Endodermal cell (in vitro differentiated cells): Measurements from ENCODE around the gene LHFPL3. TPM values are rescaled to one million over a fixed set of nuclear protein-coding genes. Genes with fewer than 3 reads are reported as not detected.

ENCODE experiments used
- DNase-seq: peaks from one replicate; pipeline ENCODE4 v3.0.0-alpha.2; 2017
- H3K27ac ChIP-seq: 2 replicates; pipeline ENCODE4 v1.5.1; 2013; ENCODE audit warnings: mild to moderate bottlenecking, low read depth, low read length, moderate library complexity
- H3K27me3 ChIP-seq: 2 replicates; pipeline ENCODE4 v1.6.1; 2013; ENCODE audit warnings: mild to moderate bottlenecking, low read length, moderate library complexity; ENCODE audit not compliant: insufficient read depth, control insufficient read depth, poor library complexity, severe bottlenecking
- H3K36me3 ChIP-seq: 2 replicates; pipeline ENCODE4 v1.7.0; 2013; ENCODE audit warnings: mild to moderate bottlenecking, low read length, moderate library complexity; ENCODE audit not compliant: control insufficient read depth, insufficient read depth
- H3K4me1 ChIP-seq: one replicate; pipeline ENCODE4 v1.7.0; 2013; ENCODE audit warnings: low read length; ENCODE audit not compliant: control insufficient read depth, insufficient read depth
- H3K4me3 ChIP-seq: 2 replicates; pipeline ENCODE4 v1.5.1; 2013; ENCODE audit warnings: mild to moderate bottlenecking, low read length, moderate library complexity
- H3K9ac ChIP-seq: 2 replicates; pipeline ENCODE4 v1.6.1; 2013; ENCODE audit warnings: mild to moderate bottlenecking, low read length, moderate library complexity; ENCODE audit not compliant: poor library complexity, severe bottlenecking; ENCODE audit errors: extremely low read depth
- H3K9me3 ChIP-seq: 2 replicates; pipeline ENCODE4 v1.6.1; 2013; ENCODE audit warnings: mild to moderate bottlenecking, low read length, moderate library complexity; ENCODE audit not compliant: control insufficient read depth
- H3K27ac Mint-ChIP-seq: 2 replicates; pipeline ENCODE4 v1.8.0; 2020; ENCODE audit warnings: mixed read lengths
- H3K27me3 Mint-ChIP-seq: 2 replicates; pipeline ENCODE4 v1.8.0; 2021; ENCODE audit warnings: mild to moderate bottlenecking, mixed read lengths; ENCODE audit not compliant: insufficient read depth
- H3K36me3 Mint-ChIP-seq: 2 replicates; pipeline ENCODE4 v1.8.0; 2020; ENCODE audit warnings: low read depth, mixed read lengths
- H3K4me1 Mint-ChIP-seq: 2 replicates; pipeline ENCODE4 v1.8.0; 2020; ENCODE audit warnings: mixed read lengths
- H3K4me3 Mint-ChIP-seq: 2 replicates; pipeline ENCODE4 v1.8.0; 2020; ENCODE audit warnings: mild to moderate bottlenecking, moderate library complexity, mixed read lengths
- H3K9me3 Mint-ChIP-seq: 2 replicates; pipeline ENCODE4 v1.8.0; 2020; ENCODE audit warnings: mild to moderate bottlenecking, mixed read lengths
- CTCF ChIP-seq: fragments of 200-600 bp; sonication (generic); conservative IDR thresholded peaks from 2 replicates; pipeline ENCODE4 v1.5.0; 2021; ENCODE audit warnings: antibody characterized with exemption, mild to moderate bottlenecking
- WGBS, 2 experiments: methylation state at CpG; one replicate each; pipeline versions ENCODE4 v1.1.5 to v1.1.7; 2013; ENCODE audit warnings: missing lambda C conversion rate in 2 of 2, mixed read lengths in 1 of 2; ENCODE audit not compliant: insufficient coverage in 1 of 2, insufficient read length in 1 of 2; 5-methylcytosine and 5-hydroxymethylcytosine counted together
- total RNA-seq, 2 donors: library from RNA; stranded (reverse); fragmentation: NEBNext Ultra II Directional in 1 of 2; extraction: Animal tissue kit (Norgen Biotek cat#: 25700) in 1 of 2; gene quantifications; 2 replicates in 1 of 2; 3 replicates in 1 of 2; pipeline ENCODE4 v1.2.1, GENCODE V29; 2021

LHFPL3 gene
- total RNA-seq, 2 donors from 2014 or later = not detected

GRCh38 chr7:104878577-104878976 is 550.2 kb downstream of the LHFPL3 start:
- peaks cover 9% of the 10 kb centered on the region for H3K9me3 Mint-ChIP-seq
- H3K9me3 ChIP-seq = peaks cover 11% of the 10 kb centered on the region
- H3K4me3 ChIP-seq = no peak overlapping the region
- H3K27me3 Mint-ChIP-seq = peaks cover 8% of the 10 kb centered on the region
- H3K36me3 ChIP-seq = no peaks in the 10 kb centered on the region
- no peak overlapping the region for H3K4me3 Mint-ChIP-seq
- H3K9ac ChIP-seq = no peak overlapping the region
- no peaks in the 10 kb centered on the region for H3K27me3 ChIP-seq
- H3K4me1 Mint-ChIP-seq = peaks cover 1% of the 10 kb centered on the region
- 89 to 90% methylated on average over 2 to 3 of the region's 3 CpGs for WGBS, 2 experiments
- TF ChIP-seq CTCF = no peak
- H3K36me3 Mint-ChIP-seq = no peaks in the 10 kb centered on the region
- no peak for DNase-seq
- no peak overlapping the region for H3K27ac Mint-ChIP-seq
- H3K4me1 ChIP-seq = no peaks in the 10 kb centered on the region
- H3K27ac ChIP-seq = no peak overlapping the region

GRCh38 chr7:104883248-104883717 is 554.9 kb downstream of the LHFPL3 start:
- H3K27me3 Mint-ChIP-seq = peaks cover 6% of the 10 kb centered on the region
- H3K4me3 ChIP-seq = no peak overlapping the region
- H3K4me1 ChIP-seq = no peaks in the 10 kb centered on the region
- peaks cover 9% of the 10 kb centered on the region for H3K9me3 Mint-ChIP-seq
- no peak for TF ChIP-seq CTCF
- DNase-seq = no peak
- H3K9me3 ChIP-seq = peaks cover 11% of the 10 kb centered on the region
- H3K4me1 Mint-ChIP-seq = peaks cover 1% of the 10 kb centered on the region
- H3K27ac ChIP-seq = no peak overlapping the region
- H3K36me3 ChIP-seq = no peaks in the 10 kb centered on the region
- H3K27me3 ChIP-seq = no peaks in the 10 kb centered on the region
- H3K27ac Mint-ChIP-seq = no peak overlapping the region
- no peak overlapping the region for H3K4me3 Mint-ChIP-seq
- WGBS, 2 experiments = 46 to 54% methylated on average over 4 to 6 of the region's 6 CpGs
- H3K9ac ChIP-seq = no peak overlapping the region
- no peaks in the 10 kb centered on the region for H3K36me3 Mint-ChIP-seq

GRCh38 chr7:104883718-104884452 is 555.5 kb downstream of the LHFPL3 start:
- peaks cover 6% of the 10 kb centered on the region for H3K27me3 Mint-ChIP-seq
- Histone ChIP-seq H3K4me3 (no peak overlapping the region), H3K27me3 (no peaks in the 10 kb centered on the region), H3K4me1 (no peaks in the 10 kb centered on the region), H3K36me3 (no peaks in the 10 kb centered on the region), H3K27ac (no peak overlapping the region), H3K9me3 (peaks cover 11% of the 10 kb centered on the region), H3K9ac (no peak overlapping the region)
- 58 to 70% methylated on average over 13 to 17 of the region's 17 CpGs for WGBS, 2 experiments
- peaks cover 9% of the 10 kb centered on the region for H3K9me3 Mint-ChIP-seq
- no peak overlapping the region for H3K27ac Mint-ChIP-seq
- H3K4me1 Mint-ChIP-seq = peaks cover 1% of the 10 kb centered on the region
- no peaks in the 10 kb centered on the region for H3K36me3 Mint-ChIP-seq
- peak; percentile 96 for TF ChIP-seq CTCF
- peak; percentile 96 for DNase-seq
- H3K4me3 Mint-ChIP-seq = no peak overlapping the region
